Activated T-cell treated with anti-CD3 and anti-CD28 coated beads, Interleukin-2, amount 50 U/mL, for 72 hours (primary cell): ENCODE data around the gene SH3RF2. TPM values are rescaled to one million over a fixed set of nuclear protein-coding genes. Genes with fewer than 3 reads are reported as not detected.
"Not testable (repeated sequence)": the region's sequence is repeated elsewhere in the genome, so short reads cannot be mapped to it uniquely, and the experiment has no call there.

Experiments used
- ATAC-seq, 2 donors: fragments of 150-1000 bp; cut with Tn5 transposase; replicated peaks in 1 of 2; 2 replicates each; pipeline ENCODE4 v1.10.0; 2021; ENCODE audit warnings: moderate library complexity in 2 of 2, mild to moderate bottlenecking in 1 of 2
- DNase-seq, 2 donors: peaks; one replicate each; pipeline ENCODE4 v3.0.0; 2021 to 2022; ENCODE audit warnings: mixed read lengths in 1 of 2
- H3K27ac Mint-ChIP-seq: one replicate; pipeline ENCODE4 v1.8.0; 2022; ENCODE audit warnings: mild to moderate bottlenecking, moderate library complexity, mixed read lengths
- H3K27me3 Mint-ChIP-seq: one replicate; pipeline ENCODE4 v1.8.0; 2022; ENCODE audit warnings: low read depth, mixed read lengths
- H3K36me3 Mint-ChIP-seq, 2 donors: one replicate each; pipeline ENCODE4 v1.8.0; 2022; ENCODE audit warnings: mixed read lengths in 2 of 2, mild to moderate bottlenecking in 1 of 2; ENCODE audit not compliant: insufficient read depth in 2 of 2
- H3K4me1 Mint-ChIP-seq: one replicate; pipeline ENCODE4 v1.8.0; 2022; ENCODE audit warnings: low read depth, mixed read lengths
- H3K4me3 Mint-ChIP-seq, 2 donors: one replicate each; pipeline ENCODE4 v1.8.0; 2022; ENCODE audit warnings: mild to moderate bottlenecking in 2 of 2, mixed read lengths in 2 of 2, moderate library complexity in 2 of 2
- H3K9me3 Mint-ChIP-seq, 2 donors: one replicate each; pipeline ENCODE4 v1.8.0; 2022; ENCODE audit warnings: mixed read lengths in 2 of 2
- total RNA-seq, 2 donors: library from RNA; stranded (reverse); gene quantifications; one replicate each; pipeline ENCODE4 v1.2.3, GENCODE V29; 2022

The SH3RF2 gene, protein sequence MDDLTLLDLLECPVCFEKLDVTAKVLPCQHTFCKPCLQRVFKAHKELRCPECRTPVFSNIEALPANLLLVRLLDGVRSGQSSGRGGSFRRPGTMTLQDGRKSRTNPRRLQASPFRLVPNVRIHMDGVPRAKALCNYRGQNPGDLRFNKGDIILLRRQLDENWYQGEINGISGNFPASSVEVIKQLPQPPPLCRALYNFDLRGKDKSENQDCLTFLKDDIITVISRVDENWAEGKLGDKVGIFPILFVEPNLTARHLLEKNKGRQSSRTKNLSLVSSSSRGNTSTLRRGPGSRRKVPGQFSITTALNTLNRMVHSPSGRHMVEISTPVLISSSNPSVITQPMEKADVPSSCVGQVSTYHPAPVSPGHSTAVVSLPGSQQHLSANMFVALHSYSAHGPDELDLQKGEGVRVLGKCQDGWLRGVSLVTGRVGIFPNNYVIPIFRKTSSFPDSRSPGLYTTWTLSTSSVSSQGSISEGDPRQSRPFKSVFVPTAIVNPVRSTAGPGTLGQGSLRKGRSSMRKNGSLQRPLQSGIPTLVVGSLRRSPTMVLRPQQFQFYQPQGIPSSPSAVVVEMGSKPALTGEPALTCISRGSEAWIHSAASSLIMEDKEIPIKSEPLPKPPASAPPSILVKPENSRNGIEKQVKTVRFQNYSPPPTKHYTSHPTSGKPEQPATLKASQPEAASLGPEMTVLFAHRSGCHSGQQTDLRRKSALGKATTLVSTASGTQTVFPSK
- under 1 TPM; 0.53 to 0.79 TPM for total RNA-seq

DNA sequence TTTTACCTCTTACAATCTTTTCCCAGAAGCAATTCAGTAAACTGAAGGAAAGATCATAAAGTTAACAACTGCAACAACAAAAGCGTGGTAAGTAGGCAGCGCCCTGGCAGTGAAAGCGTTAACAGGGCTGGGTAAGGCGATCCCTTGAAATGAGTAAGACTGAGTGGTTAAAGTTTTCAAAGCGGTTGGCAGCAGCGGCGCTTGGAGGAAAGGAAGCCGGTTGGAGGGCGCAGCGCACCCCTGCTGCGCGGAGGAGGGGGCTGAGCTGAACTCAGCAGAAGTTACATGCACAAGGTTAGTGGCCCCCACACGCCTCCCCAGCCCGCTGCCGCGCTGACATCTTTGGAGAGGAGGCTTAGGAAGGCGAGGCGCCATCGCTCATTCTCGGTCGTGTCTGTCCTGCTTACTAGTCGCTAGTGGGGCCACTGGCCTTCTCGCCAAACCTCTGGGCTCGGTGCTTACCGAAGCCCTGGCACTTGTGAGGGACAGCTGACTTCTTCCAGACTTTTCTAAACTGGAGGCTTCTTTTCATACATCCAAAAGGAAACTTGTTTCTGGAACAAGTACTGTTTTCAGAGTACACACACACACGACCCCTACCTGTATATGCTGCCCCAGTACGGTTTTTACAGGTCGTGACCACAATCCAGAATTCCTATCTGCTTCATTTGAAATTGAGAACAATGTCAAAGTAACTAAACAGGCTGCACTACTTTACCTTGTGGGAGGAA is at the start of gene SH3RF2:
SH3RF2 (plus strand) TSS at position 178 of the 731 bp plus-strand sequence. CDS start 1,351 bp downstream, outside the sequence.
- H3K27me3 Mint-ChIP-seq: peaks cover 88% of the 10 kb centered on the region
- no peaks in the 10 kb centered on the region for H3K9me3 Mint-ChIP-seq
- ATAC-seq (peak; percentile 68 to 72), DNase-seq (peak; percentile 55 to 71)
- H3K36me3 Mint-ChIP-seq: no peaks in the 10 kb centered on the region
- peak within 1 kb of the TSS; percentile 82 to 93 for H3K4me3 Mint-ChIP-seq
- H3K4me1 Mint-ChIP-seq: peaks cover 44% of the 10 kb centered on the region
- peak within 1 kb of the TSS; percentile 25 for H3K27ac Mint-ChIP-seq

- peaks cover 3 to 4% of the 10 kb centered on the region in 2 donors for H3K36me3 Mint-ChIP-seq
- peaks cover 13% of the 10 kb centered on the region for H3K27me3 Mint-ChIP-seq
- H3K4me1 Mint-ChIP-seq: no peaks in the 10 kb centered on the region
- H3K9me3 Mint-ChIP-seq: peaks cover 4 to 7% of the 10 kb centered on the region in 2 donors
- no peak overlapping the region for H3K4me3 Mint-ChIP-seq
- no peak for DNase-seq
- no peak for ATAC-seq
- no peak overlapping the region for H3K27ac Mint-ChIP-seq
These were observed 49.2 kb upstream of the SH3RF2 start for GRCh38 chr5:145887217-145887616.

DNA sequence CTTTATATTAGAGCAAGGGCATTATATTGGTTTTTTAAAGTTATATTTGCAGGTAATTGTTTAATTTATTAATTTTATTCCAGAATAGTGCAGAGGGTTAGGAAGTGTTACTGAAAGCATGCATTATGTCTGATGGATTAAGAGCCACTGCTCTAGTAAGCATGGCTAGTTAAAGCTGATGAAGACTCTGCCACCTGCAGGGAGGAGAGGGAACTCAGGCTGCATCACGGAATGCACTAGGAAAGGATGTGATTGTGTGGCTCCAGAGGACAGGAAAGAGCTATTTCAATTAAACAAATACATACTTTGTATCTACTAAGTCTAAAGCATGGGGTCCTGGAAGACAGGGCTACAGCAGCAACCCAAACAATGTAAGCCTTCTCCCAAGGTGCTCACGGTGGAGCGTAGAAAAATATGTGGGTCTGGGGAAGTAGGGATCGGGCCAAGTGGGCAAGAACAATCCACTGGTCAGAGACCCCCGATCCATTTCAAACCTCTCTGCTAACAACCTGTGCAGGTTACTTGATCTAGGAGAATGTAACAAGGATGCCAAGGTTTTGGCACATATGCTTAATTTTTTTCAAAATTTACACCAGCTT is 48.3 kb upstream of the SH3RF2 start:
- H3K4me1 Mint-ChIP-seq: no peaks in the 10 kb centered on the region
- no peak overlapping the region for H3K4me3 Mint-ChIP-seq
- DNase-seq (no peak), ATAC-seq (no peak)
- peaks cover 3 to 7% of the 10 kb centered on the region in 2 donors for H3K9me3 Mint-ChIP-seq
- no peak overlapping the region for H3K27ac Mint-ChIP-seq
- H3K36me3 Mint-ChIP-seq: peaks cover 3 to 4% of the 10 kb centered on the region in 2 donors
- H3K27me3 Mint-ChIP-seq: peaks cover 17% of the 10 kb centered on the region

- Mint-ChIP-seq H3K27me3 (peaks cover 17% of the 10 kb centered on the region), H3K36me3 (peaks cover 3 to 4% of the 10 kb centered on the region in 2 donors), H3K27ac (no peak overlapping the region), H3K9me3 (peaks cover 3 to 7% of the 10 kb centered on the region in 2 donors), H3K4me1 (no peaks in the 10 kb centered on the region), H3K4me3 (no peak overlapping the region)
- DNase-seq (no peak), ATAC-seq (no peak)
These were observed 46.8 kb upstream of the SH3RF2 start for GRCh38 chr5:145889611-145890010.

DNA sequence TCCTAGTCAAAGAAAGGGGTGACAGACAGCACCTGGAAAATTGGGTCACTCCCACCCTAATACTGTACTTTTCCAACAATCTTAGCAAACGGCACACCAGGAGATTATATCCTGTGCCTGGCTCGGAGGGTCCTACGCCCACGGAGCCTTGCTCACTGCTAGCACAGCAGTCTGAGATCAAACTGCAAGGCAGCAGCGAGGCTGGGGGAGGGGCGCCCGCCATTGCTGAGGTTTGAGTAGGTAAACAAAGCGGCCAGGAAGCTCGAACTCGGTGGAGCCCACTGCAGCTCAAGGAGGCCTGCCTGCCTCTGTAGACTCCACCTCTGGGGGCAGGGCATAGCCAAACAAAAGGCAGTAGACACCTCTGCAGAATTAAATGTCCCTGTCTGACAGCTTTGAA is 45.0 kb upstream of the SH3RF2 start:
- not testable (repeated sequence) for H3K9me3 Mint-ChIP-seq, H3K4me3 Mint-ChIP-seq, DNase-seq, H3K27ac Mint-ChIP-seq, ATAC-seq, H3K36me3 Mint-ChIP-seq, H3K4me1 Mint-ChIP-seq
- H3K27me3 Mint-ChIP-seq: peaks cover 17% of the 10 kb centered on the region

DNA sequence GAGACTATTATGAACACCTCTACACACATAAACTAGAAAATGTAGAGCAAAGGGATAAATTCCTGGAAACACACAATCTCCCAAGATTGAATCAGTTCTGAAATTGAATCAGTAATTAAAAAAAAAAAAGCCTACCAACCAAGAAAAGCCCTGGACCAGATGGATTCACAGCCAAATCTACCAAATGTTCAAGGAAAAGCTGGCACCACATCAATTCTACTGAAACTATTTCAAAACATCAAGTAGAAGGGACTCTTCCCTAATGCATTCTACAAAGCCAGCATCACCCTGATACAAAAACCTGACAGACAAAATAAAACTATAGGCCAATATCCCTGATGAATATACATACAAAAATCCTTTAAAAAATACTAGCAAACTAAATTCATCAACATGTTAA is 38.2 kb upstream of the SH3RF2 start:
- Mint-ChIP-seq H3K4me3 (no peak overlapping the region), H3K27me3 (peaks cover 25% of the 10 kb centered on the region), H3K4me1 (no peaks in the 10 kb centered on the region), H3K27ac (no peak overlapping the region), H3K36me3 (no peaks in the 10 kb centered on the region), H3K9me3 (peaks cover 2 to 8% of the 10 kb centered on the region in 2 donors)
- ATAC-seq (no peak), DNase-seq (no peak)

GRCh38 chr5:145902421-145902820 is 34.0 kb upstream of the SH3RF2 start:
- Mint-ChIP-seq H3K9me3 (peaks cover 2 to 8% of the 10 kb centered on the region in 2 donors), H3K36me3 (no peaks in the 10 kb centered on the region), H3K27ac (no peak overlapping the region), H3K4me3 (no peak overlapping the region), H3K27me3 (peaks cover 43% of the 10 kb centered on the region), H3K4me1 (no peaks in the 10 kb centered on the region)
- DNase-seq (no peak), ATAC-seq (no peak)

- ATAC-seq (no peak), DNase-seq (no peak)
- no peak overlapping the region for H3K4me3 Mint-ChIP-seq
- H3K9me3 Mint-ChIP-seq: peaks cover 0 to 6% of the 10 kb centered on the region in 2 donors
- H3K36me3 Mint-ChIP-seq: no peaks in the 10 kb centered on the region
- H3K4me1 Mint-ChIP-seq: no peaks in the 10 kb centered on the region
- no peak overlapping the region for H3K27ac Mint-ChIP-seq
- peaks cover 36% of the 10 kb centered on the region for H3K27me3 Mint-ChIP-seq
These were observed 33.3 kb upstream of the SH3RF2 start for GRCh38 chr5:145903113-145903512.

- no peak overlapping the region for H3K27ac Mint-ChIP-seq
- ATAC-seq: no peak
- DNase-seq: no peak
- H3K9me3 Mint-ChIP-seq: peaks cover 0 to 5% of the 10 kb centered on the region in 2 donors
- H3K4me1 Mint-ChIP-seq: no peaks in the 10 kb centered on the region
- no peaks in the 10 kb centered on the region for H3K36me3 Mint-ChIP-seq
- H3K4me3 Mint-ChIP-seq: no peak overlapping the region
- H3K27me3 Mint-ChIP-seq: peaks cover 29% of the 10 kb centered on the region
These were observed 32.5 kb upstream of the SH3RF2 start for GRCh38 chr5:145903867-145904266.

DNA sequence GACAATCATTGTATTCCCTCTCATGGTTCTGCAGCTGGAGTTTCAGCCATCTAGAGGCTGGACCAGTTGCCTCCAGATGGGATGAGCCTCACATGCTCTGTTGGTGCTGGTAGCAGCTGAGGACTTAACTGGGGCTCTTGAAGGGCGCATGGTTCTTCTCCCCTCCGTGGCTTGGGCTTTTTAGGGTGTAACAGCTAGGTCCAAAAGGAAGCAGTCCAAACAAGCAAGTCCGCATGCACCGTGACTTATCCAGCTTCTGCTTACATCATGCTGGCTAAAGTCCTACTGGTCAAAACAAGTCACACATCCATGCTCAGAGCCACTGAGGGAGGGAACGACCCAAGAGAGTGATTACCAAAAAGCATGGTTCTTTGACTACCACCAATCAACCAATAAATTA is 31.6 kb upstream of the SH3RF2 start:
- no peak overlapping the region for H3K27ac Mint-ChIP-seq
- no peaks in the 10 kb centered on the region for H3K36me3 Mint-ChIP-seq
- peaks cover 0 to 5% of the 10 kb centered on the region in 2 donors for H3K9me3 Mint-ChIP-seq
- H3K4me1 Mint-ChIP-seq: no peaks in the 10 kb centered on the region
- no peak overlapping the region for H3K4me3 Mint-ChIP-seq
- ATAC-seq: no peak
- H3K27me3 Mint-ChIP-seq: peaks cover 25% of the 10 kb centered on the region
- no peak for DNase-seq

DNA sequence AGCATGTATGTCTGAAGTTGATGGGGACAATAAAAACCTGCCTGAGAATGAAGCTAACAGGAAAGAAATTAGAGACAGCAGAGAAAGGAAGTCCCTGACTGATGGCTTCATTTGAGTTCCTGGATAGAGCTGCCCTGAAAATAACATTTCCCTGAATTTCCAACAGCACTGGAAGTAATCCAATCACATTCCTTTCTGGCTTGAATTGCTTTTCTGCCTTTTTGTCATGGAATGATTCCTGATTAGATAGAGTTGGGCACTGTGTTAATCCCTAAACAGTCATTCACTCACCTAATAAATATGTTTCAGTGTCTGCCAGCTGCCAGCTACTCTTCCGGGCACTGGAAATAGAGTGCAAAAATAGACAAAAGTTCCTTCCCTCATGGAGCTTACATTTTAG is 30.0 kb upstream of the SH3RF2 start:
- Mint-ChIP-seq H3K9me3 (peaks cover 0 to 1% of the 10 kb centered on the region in 2 donors), H3K4me1 (peaks cover 9% of the 10 kb centered on the region), H3K36me3 (no peaks in the 10 kb centered on the region), H3K27ac (no peak overlapping the region), H3K4me3 (no peak overlapping the region), H3K27me3 (peaks cover 24% of the 10 kb centered on the region)
- DNase-seq (no peak), ATAC-seq (no peak)

DNA sequence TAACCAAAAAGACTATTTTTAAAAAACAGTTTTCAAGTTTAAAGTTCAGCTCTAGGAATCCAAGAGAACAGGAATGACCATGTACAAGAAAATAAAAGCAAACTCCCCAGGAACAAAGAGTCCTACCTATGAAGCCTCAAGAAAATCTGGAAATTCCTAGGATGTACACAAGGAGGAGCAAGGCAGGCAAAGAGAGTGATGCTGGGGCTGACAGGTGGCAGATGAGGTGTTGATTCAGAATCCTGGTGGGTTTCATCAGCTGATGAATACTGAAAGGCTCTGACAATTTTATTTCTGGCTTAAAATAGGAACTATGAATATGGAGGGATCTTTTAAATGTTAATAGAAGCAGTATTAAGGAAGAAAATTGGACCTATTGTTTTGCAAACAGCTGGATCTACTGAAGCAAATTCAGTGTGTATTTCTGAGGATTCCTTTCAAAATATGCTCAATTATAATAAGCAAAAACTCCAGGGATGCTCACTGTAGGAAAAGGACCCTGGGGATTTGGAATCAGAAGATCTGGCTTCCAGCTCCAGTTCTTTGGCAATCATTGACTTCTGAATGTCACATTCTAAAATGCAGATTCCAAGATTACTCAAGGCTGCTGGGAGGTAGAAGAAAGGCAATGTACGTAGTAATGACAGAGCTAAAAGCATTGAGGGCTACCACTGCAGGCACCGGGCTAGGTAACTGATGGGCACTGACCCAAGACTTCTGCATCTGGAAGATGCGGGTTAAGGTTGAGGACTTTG is 28.0 kb upstream of the SH3RF2 start:
- peaks cover 9% of the 10 kb centered on the region for H3K4me1 Mint-ChIP-seq
- peaks cover 18% of the 10 kb centered on the region for H3K27me3 Mint-ChIP-seq
- DNase-seq: no peak
- H3K27ac Mint-ChIP-seq: no peak overlapping the region
- H3K9me3 Mint-ChIP-seq: no peaks in the 10 kb centered on the region
- no peak overlapping the region for H3K4me3 Mint-ChIP-seq
- no peak for ATAC-seq
- H3K36me3 Mint-ChIP-seq: no peaks in the 10 kb centered on the region
